Measurements from ENCODE around the gene S1PR2. TPM values are rescaled to one million over a fixed set of nuclear protein-coding genes. Genes with fewer than 3 reads are reported as not detected.

S1PR2 gene
- total and polyA plus RNA-seq, 7 donors: 0.17 to 2.0 (median 1.1) TPM

- DNase-seq (peak; percentile 86 to 90), ATAC-seq (peak; percentile 75 to 89 (median 82))
- Histone ChIP-seq H3K27ac (peak overlapping the region; percentile 72), H3K4me3 (peak overlapping the region; percentile 66), H3K4me1 (peaks cover 16% of the 10 kb centered on the region), H3K9me3 (no peaks in the 10 kb centered on the region), H3K27me3 (ENCODE audit: insufficient read depth in 3 of 3, low read length in 2 of 3) (peaks cover 0 to 22% (median 1%) of the 10 kb centered on the region in 3 donors), H3K36me3 (ENCODE audit: insufficient read depth in 1 of 2, low read depth in 1 of 2) (no peaks in the 10 kb centered on the region)
- TF ChIP-seq CTCF (IDR thresholded peaks at IDR 0.05): peak; percentile 90
- intact Hi-C loops (cut with DNase I): loop anchor here (1.0 to 5.0 kb wide), 3 partner anchors 63 to 121 kb away; partner anchors contain the start of gene RAVER1 (in 1 of the 2)
- WGBS, 3 donors: 4 to 6% (median 6%) methylated on average over 51 to 59 of the region's 59 CpGs
Measured at GRCh38 chr19:10269333-10270179, 38.4 kb upstream of the S1PR2 start.

- peak overlapping the region; percentile 60 for H3K27ac ChIP-seq
- no peaks in the 10 kb centered on the region for H3K9me3 ChIP-seq
- no peaks in the 10 kb centered on the region for H3K36me3 ChIP-seq (ENCODE audit: insufficient read depth in 1 of 2, low read depth in 1 of 2)
- no peak overlapping the region for H3K4me3 ChIP-seq
- no peak for TF ChIP-seq CTCF (IDR thresholded peaks at IDR 0.05)
- peaks cover 0 to 22% (median 1%) of the 10 kb centered on the region in 3 donors for H3K27me3 ChIP-seq (ENCODE audit: insufficient read depth in 3 of 3, low read length in 2 of 3)
- whole genome bisulfite sequencing, 3 donors: 52 to 70% (median 63%) methylated on average over 5 to 6 of the region's 6 CpGs
- intact Hi-C loops (cut with DNase I): loop anchor here in 1 of 2 donors (2.0 kb wide), 1 partner anchor 121 kb away; no protein-coding TSS in a partner anchor
- DNase-seq: no peak
- peaks cover 16% of the 10 kb centered on the region for H3K4me1 ChIP-seq
- no peak for ATAC-seq
Measured at GRCh38 chr19:10268071-10268470, 36.9 kb upstream of the S1PR2 start.

GRCh38 chr19:10266706-10267105, 35.6 kb upstream of the S1PR2 start:
- intact Hi-C loops (cut with DNase I): no loop called here
- H3K27ac ChIP-seq: no peak overlapping the region
- H3K4me1 ChIP-seq: peaks cover 16% of the 10 kb centered on the region
- no peaks in the 10 kb centered on the region for H3K36me3 ChIP-seq (ENCODE audit: insufficient read depth in 1 of 2, low read depth in 1 of 2)
- ATAC-seq: no peak
- 85 to 87% (median 85%) methylated on average over 7 of the region's 7 CpGs for WGBS, 3 donors
- no peak for DNase-seq
- no peak for TF ChIP-seq CTCF (IDR thresholded peaks at IDR 0.05)
- no peaks in the 10 kb centered on the region for H3K9me3 ChIP-seq
- no peak overlapping the region for H3K4me3 ChIP-seq
- H3K27me3 ChIP-seq (ENCODE audit: insufficient read depth in 3 of 3, low read length in 2 of 3): peaks cover 0 to 22% (median 1%) of the 10 kb centered on the region in 3 donors

GRCh38 chr19:10262771-10263170, 31.6 kb upstream of the S1PR2 start:
- TF ChIP-seq CTCF (IDR thresholded peaks at IDR 0.05): no peak
- intact Hi-C loops (cut with DNase I): no loop called here
- Histone ChIP-seq H3K27ac (no peak overlapping the region), H3K27me3 (ENCODE audit: insufficient read depth in 3 of 3, low read length in 2 of 3) (no peaks in the 10 kb centered on the region), H3K36me3 (ENCODE audit: insufficient read depth in 1 of 2, low read depth in 1 of 2) (peaks cover 0 to 22% of the 10 kb centered on the region in 2 donors), H3K4me1 (no peaks in the 10 kb centered on the region), H3K9me3 (no peaks in the 10 kb centered on the region), H3K4me3 (no peak overlapping the region)
- ATAC-seq (no peak), DNase-seq (no peak)
- WGBS, 3 donors: 72 to 76% (median 76%) methylated on average over 7 of the region's 7 CpGs

Data from psoas muscle (tissue), 8 donors.